Measurements from ENCODE around the gene PLCG2.

DNA sequence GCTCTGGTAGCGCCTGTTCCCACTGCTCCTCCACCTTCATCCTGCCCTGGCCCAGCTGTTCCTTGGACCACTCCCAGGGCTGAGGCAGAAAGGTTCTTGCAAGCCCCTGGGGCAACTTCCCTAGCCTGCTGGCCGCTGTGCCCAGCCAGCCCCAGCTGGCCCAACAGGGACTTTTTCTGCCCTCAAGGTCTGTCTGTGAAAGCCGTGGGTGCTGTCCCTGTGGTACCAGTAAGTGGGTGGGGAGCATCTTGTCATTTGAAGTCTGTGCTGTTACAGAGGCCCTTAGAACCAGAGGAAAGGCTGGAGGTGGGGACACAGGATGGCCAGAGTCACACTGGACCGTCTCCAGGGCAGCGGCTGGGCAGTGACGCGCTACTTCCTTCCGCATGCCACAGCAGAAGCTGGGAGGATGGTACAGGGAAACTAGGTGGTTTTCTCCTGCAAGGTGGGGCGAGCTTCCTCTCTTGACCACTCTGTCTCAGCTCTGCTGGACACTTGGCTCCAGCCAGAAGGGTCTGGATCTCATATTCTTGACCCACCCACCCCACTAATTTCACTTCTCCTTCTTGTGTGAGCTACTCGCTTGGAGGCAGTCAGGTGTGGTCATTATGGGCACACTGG is 87.8 kb downstream of the PLCG2 start:
- TF ChIP-seq POLR2A (IDR thresholded peaks at IDR 0.05; ENCODE audit: extremely low read depth, insufficient read length) (no peak), MYC (IDR thresholded peaks at IDR 0.05; ENCODE audit: low read depth, low read length) (no peak)
- TF ChIP-seq, protein P1, sequence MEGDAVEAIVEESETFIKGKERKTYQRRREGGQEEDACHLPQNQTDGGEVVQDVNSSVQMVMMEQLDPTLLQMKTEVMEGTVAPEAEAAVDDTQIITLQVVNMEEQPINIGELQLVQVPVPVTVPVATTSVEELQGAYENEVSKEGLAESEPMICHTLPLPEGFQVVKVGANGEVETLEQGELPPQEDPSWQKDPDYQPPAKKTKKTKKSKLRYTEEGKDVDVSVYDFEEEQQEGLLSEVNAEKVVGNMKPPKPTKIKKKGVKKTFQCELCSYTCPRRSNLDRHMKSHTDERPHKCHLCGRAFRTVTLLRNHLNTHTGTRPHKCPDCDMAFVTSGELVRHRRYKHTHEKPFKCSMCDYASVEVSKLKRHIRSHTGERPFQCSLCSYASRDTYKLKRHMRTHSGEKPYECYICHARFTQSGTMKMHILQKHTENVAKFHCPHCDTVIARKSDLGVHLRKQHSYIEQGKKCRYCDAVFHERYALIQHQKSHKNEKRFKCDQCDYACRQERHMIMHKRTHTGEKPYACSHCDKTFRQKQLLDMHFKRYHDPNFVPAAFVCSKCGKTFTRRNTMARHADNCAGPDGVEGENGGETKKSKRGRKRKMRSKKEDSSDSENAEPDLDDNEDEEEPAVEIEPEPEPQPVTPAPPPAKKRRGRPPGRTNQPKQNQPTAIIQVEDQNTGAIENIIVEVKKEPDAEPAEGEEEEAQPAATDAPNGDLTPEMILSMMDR (IDR thresholded peaks at IDR 0.05; ENCODE audit: low read depth, low read length) = no peak
- TF ChIP-seq, protein P2, sequence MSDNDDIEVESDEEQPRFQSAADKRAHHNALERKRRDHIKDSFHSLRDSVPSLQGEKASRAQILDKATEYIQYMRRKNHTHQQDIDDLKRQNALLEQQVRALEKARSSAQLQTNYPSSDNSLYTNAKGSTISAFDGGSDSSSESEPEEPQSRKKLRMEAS (IDR thresholded peaks at IDR 0.05; ENCODE audit: low read depth, low read length) = no peak

Measured in NB4 (cell line).